ENCODE data around the gene NUP98.

- TF ChIP-seq ZNF274 (IDR thresholded peaks at IDR 0.05; ENCODE audit: low read depth, low read length) (no peak), YY1 (IDR thresholded peaks at IDR 0.05; ENCODE audit: insufficient read depth, insufficient read length) (no peak), SUZ12 (IDR thresholded peaks at IDR 0.05; ENCODE audit: extremely low read depth, insufficient read depth, insufficient read length) (no peak)
Observed at GRCh38 chr11:3679077-3679476, 118.3 kb downstream of the NUP98 start.
